Mesothelial cell of epicardium (in vitro differentiated cells): ENCODE data around the gene FHL5. TPM values are rescaled to one million over a fixed set of nuclear protein-coding genes. Genes with fewer than 3 reads are reported as not detected.
"Not testable (repeated sequence)": the region's sequence is repeated elsewhere in the genome, so short reads cannot be mapped to it uniquely, and the experiment has no call there.

ENCODE experiments used
- DNase-seq, 2 experiments: peaks; one replicate each; pipeline ENCODE4 v3.0.0; 2021; ENCODE audit warnings: low spot score in 2 of 2; ENCODE audit not compliant: unreplicated experiment in 2 of 2
- H3K27ac Mint-ChIP-seq: 2 replicates; pipeline ENCODE4 v1.8.0; 2021; ENCODE audit warnings: mixed read lengths
- H3K27me3 Mint-ChIP-seq: 2 replicates; pipeline ENCODE4 v1.8.0; 2021; ENCODE audit warnings: low read depth, mixed read lengths
- H3K36me3 Mint-ChIP-seq: 2 replicates; pipeline ENCODE4 v1.8.0; 2021; ENCODE audit warnings: mixed read lengths
- H3K4me1 Mint-ChIP-seq: 2 replicates; pipeline ENCODE4 v1.8.0; 2021; ENCODE audit warnings: mixed read lengths
- H3K4me3 Mint-ChIP-seq: 2 replicates; pipeline ENCODE4 v1.8.0; 2021; ENCODE audit warnings: mild to moderate bottlenecking, moderate library complexity, mixed read lengths
- H3K9me3 Mint-ChIP-seq: 2 replicates; pipeline ENCODE4 v1.8.0; 2021; ENCODE audit warnings: mixed read lengths
- CTCF ChIP-seq: fragments of 200-600 bp; sonication (generic); IDR thresholded peaks from one replicate; pipeline ENCODE4 v1.5.0; 2021; ENCODE audit warnings: antibody characterized with exemption; ENCODE audit not compliant: unreplicated experiment
- total RNA-seq: library from RNA; stranded (reverse); gene quantifications from 3 replicates; pipeline ENCODE4 v1.2.1, GENCODE V29; 2021

Gene FHL5
- total RNA-seq, 1 donor from 2014 or later, result 4.5 TPM

- Mint-ChIP-seq H3K4me3 (no peak overlapping the region), H3K27ac (peak overlapping the region; percentile 48), H3K36me3 (no peaks in the 10 kb centered on the region), H3K27me3 (peaks cover 14% of the 10 kb centered on the region), H3K9me3 (peaks cover under 1% of the 10 kb centered on the region), H3K4me1 (peaks cover 34% of the 10 kb centered on the region)
- no peak for DNase-seq
- peak; percentile 56 for TF ChIP-seq CTCF
These were observed 63.9 kb downstream of the FHL5 start for GRCh38 chr6:96626759-96627364.

DNA sequence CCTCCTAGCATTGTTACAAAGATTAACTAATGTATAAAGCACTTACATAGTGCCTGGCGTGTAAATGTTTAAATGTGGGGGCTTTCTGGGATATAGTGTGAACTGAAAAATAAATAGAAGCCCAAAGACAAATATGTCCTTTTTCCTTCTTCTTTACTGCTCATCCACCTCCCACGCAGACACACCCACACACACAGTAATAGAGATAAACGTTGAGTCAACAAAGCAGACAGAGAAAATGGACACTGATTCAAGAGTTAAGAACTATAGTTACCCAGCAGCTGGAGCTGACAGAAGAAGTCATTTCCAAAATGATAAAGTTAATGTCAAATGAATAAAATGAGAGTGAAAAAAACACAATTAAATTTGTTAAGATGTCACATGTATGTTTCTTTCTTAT is 68.3 kb downstream of the FHL5 start:
- Mint-ChIP-seq H3K4me3 (no peak overlapping the region), H3K36me3 (no peaks in the 10 kb centered on the region), H3K27ac (no peak overlapping the region), H3K4me1 (peaks cover 25% of the 10 kb centered on the region), H3K9me3 (no peaks in the 10 kb centered on the region), H3K27me3 (no peaks in the 10 kb centered on the region)
- no peak for TF ChIP-seq CTCF
- no peak for DNase-seq

- not testable (repeated sequence) for H3K27ac Mint-ChIP-seq, H3K36me3 Mint-ChIP-seq, DNase-seq, H3K9me3 Mint-ChIP-seq, H3K4me3 Mint-ChIP-seq, H3K27me3 Mint-ChIP-seq, H3K4me1 Mint-ChIP-seq
These were observed 75.1 kb downstream of the FHL5 start for GRCh38 chr6:96637979-96638378.

DNA sequence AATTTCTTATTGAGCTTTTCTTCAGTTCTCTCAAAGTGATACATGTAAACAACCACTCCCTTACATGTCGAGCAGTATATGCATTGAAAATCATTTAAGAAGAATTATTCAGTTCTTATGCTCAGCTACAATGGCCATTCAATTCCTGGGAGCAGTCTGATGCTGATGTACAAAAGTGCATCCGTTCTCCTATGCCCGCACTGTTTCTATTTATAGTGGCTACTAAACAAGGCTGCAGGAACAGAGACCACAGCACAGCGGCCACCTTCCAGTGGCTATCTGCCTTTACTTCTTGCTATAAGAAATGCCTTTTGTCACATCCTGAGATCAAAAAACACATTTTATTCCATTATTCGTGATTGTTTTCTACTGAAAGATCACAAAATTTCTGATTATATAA is 82.2 kb downstream of the FHL5 start:
- no peak for TF ChIP-seq CTCF
- H3K9me3 Mint-ChIP-seq, result no peaks in the 10 kb centered on the region
- no peak overlapping the region for H3K4me3 Mint-ChIP-seq
- H3K36me3 Mint-ChIP-seq, result no peaks in the 10 kb centered on the region
- peaks cover 37% of the 10 kb centered on the region for H3K27me3 Mint-ChIP-seq
- no peaks in the 10 kb centered on the region for H3K4me1 Mint-ChIP-seq
- no peak for DNase-seq
- no peak overlapping the region for H3K27ac Mint-ChIP-seq

DNA sequence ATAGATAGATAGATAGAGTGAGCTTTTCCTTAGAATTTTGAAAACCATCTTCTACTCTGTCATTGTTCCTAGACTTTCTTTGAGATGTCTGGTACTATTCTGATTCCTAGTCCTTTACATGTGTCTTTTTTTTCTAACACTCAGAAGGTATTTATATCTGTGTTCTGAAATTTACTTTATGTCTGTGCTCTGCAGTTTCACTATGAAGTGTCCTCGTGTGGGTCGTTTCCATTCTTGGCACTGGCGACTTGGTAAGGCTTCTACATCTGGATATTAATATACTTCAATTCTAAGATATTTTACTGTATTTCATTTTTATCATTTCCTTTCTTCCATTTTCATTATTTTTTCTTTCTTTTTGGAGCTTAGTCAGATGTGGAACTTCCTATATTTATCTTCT is 87.0 kb downstream of the FHL5 start:
- no peaks in the 10 kb centered on the region for H3K9me3 Mint-ChIP-seq
- H3K4me3 Mint-ChIP-seq, result no peak overlapping the region
- H3K36me3 Mint-ChIP-seq, result no peaks in the 10 kb centered on the region
- no peaks in the 10 kb centered on the region for H3K4me1 Mint-ChIP-seq
- peaks cover 36% of the 10 kb centered on the region for H3K27me3 Mint-ChIP-seq
- H3K27ac Mint-ChIP-seq, result no peak overlapping the region
- TF ChIP-seq CTCF, result no peak
- DNase-seq, result no peak

DNA sequence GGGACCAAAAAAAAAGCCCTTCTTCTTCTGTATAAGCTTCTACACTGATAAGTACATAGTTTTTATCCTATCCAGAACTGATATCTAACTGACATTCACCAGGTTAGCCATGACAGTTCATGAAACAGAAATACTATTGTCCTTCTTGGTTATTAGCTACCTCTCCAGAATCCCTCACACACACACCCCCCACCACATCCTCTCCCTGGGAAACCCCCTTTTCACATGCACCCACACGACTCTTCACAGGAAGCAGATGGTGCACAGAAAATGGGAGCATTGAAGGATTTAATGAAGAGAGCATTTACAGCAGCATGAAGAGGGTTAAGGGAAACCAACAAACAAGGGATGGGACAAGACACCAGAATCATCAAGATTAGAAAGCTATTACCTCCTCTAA is 88.9 kb downstream of the FHL5 start:
- no peak for TF ChIP-seq CTCF
- H3K27ac Mint-ChIP-seq, result no peak overlapping the region
- H3K4me3 Mint-ChIP-seq, result no peak overlapping the region
- no peaks in the 10 kb centered on the region for H3K36me3 Mint-ChIP-seq
- DNase-seq, result no peak
- no peaks in the 10 kb centered on the region for H3K4me1 Mint-ChIP-seq
- peaks cover 20% of the 10 kb centered on the region for H3K27me3 Mint-ChIP-seq
- no peaks in the 10 kb centered on the region for H3K9me3 Mint-ChIP-seq
